ENCODE measurements around the gene EXOSC5. TPM values are rescaled to one million over a fixed set of nuclear protein-coding genes. Genes with fewer than 3 reads are reported as not detected.
A peak's percentile ranks its signal among the peaks of the same experiment; 100 is the strongest.
"Not testable (repeated sequence)": the region's sequence is repeated elsewhere in the genome, so short reads cannot be mapped to it uniquely, and the experiment has no call there.

The EXOSC5 gene
- total and polyA plus RNA-seq, 5 experiments from 2014 or later = 18.3 to 88.0 (median 69.0) TPM

GRCh38 chr19:41411100-41411967 lies 14.2 kb upstream of the EXOSC5 start:
- H3K27ac Mint-ChIP-seq = peak overlapping the region in 2 of 10 donors; percentile 9 to 31
- no peak overlapping the region for H3K4me3 Mint-ChIP-seq
- DNase-seq (no peak), ATAC-seq (no peak)
- H3K36me3 Mint-ChIP-seq = peaks cover 0 to 42% (median 4%) of the 10 kb centered on the region in 3 donors
- POLR2A ChIA-PET = no interaction called here
- H3K27me3 Mint-ChIP-seq = no peaks in the 10 kb centered on the region
- H3K9me3 Mint-ChIP-seq = no peaks in the 10 kb centered on the region
- H3K4me1 Mint-ChIP-seq = peaks cover 11 to 24% (median 16%) of the 10 kb centered on the region in 4 donors

- DNase-seq = no peak
- Mint-ChIP-seq H3K4me3 (no peak overlapping the region), H3K27ac (peak overlapping the region in 2 of 10 donors; percentile 31 to 67), H3K4me1 (peaks cover 11 to 26% (median 17%) of the 10 kb centered on the region in 4 donors), H3K36me3 (peaks cover 0 to 33% (median 4%) of the 10 kb centered on the region in 3 donors), H3K27me3 (no peaks in the 10 kb centered on the region), H3K9me3 (no peaks in the 10 kb centered on the region)
- ATAC-seq = no peak
- POLR2A ChIA-PET = interaction anchor here (0.7 kb wide), 1 partner anchor 14 kb away, joined by 3 read pairs; no protein-coding TSS in a partner anchor
Measured at GRCh38 chr19:41410336-41411054, 13.3 kb upstream of the EXOSC5 start.

GRCh38 chr19:41409288-41409687 lies 12.1 kb upstream of the EXOSC5 start:
- POLR2A ChIA-PET = interaction anchor here (1.1 kb wide), 1 partner anchor 8 kb away, joined by 4 read pairs; no protein-coding TSS in a partner anchor
- H3K27me3 Mint-ChIP-seq = no peaks in the 10 kb centered on the region
- H3K4me1 Mint-ChIP-seq = peaks cover 11 to 28% (median 18%) of the 10 kb centered on the region in 4 donors
- no peak overlapping the region for H3K4me3 Mint-ChIP-seq
- ATAC-seq (no peak), DNase-seq (no peak)
- peaks cover 0 to 28% (median 0%) of the 10 kb centered on the region in 3 donors for H3K36me3 Mint-ChIP-seq
- H3K9me3 Mint-ChIP-seq = no peaks in the 10 kb centered on the region
- peak overlapping the region in 4 of 10 donors; percentile 8 to 84 (median 46) for H3K27ac Mint-ChIP-seq

GRCh38 chr19:41408846-41409245 lies 11.7 kb upstream of the EXOSC5 start:
- not testable (repeated sequence) for H3K9me3 Mint-ChIP-seq, H3K27me3 Mint-ChIP-seq, ATAC-seq, H3K4me3 Mint-ChIP-seq, DNase-seq
- Mint-ChIP-seq H3K27ac (peak overlapping the region in 3 of 10 donors; percentile 39 to 89 (median 45)), H3K4me1 (peaks cover 11 to 30% (median 18%) of the 10 kb centered on the region in 4 donors), H3K36me3 (peaks cover 0 to 25% (median 0%) of the 10 kb centered on the region in 3 donors)
- POLR2A ChIA-PET = interaction anchor here (1.1 to 1.2 kb wide), 2 partner anchors 9 to 19 kb away, joined by 3 to 4 read pairs; no protein-coding TSS in a partner anchor

- H3K27ac Mint-ChIP-seq = peak overlapping the region in 1 of 10 donors; percentile 27
- H3K4me3 Mint-ChIP-seq = no peak overlapping the region
- ATAC-seq = no peak
- H3K4me1 Mint-ChIP-seq = peaks cover 11 to 32% (median 19%) of the 10 kb centered on the region in 4 donors
- H3K36me3 Mint-ChIP-seq = peaks cover 0 to 23% (median 0%) of the 10 kb centered on the region in 3 donors
- no peaks in the 10 kb centered on the region for H3K9me3 Mint-ChIP-seq
- H3K27me3 Mint-ChIP-seq = no peaks in the 10 kb centered on the region
- DNase-seq = no peak
- POLR2A ChIA-PET = interaction anchor here (1.1 to 1.2 kb wide), 2 partner anchors 9 to 20 kb away, joined by 3 to 4 read pairs; no protein-coding TSS in a partner anchor
Measured at GRCh38 chr19:41408256-41408655, 11.1 kb upstream of the EXOSC5 start.

GRCh38 chr19:41407271-41407670 lies 10.1 kb upstream of the EXOSC5 start:
- H3K4me1 Mint-ChIP-seq = peaks cover 11 to 36% (median 20%) of the 10 kb centered on the region in 4 donors
- peak overlapping the region in 5 of 10 donors; percentile 19 to 78 (median 41) for H3K27ac Mint-ChIP-seq
- H3K9me3 Mint-ChIP-seq = no peaks in the 10 kb centered on the region
- H3K36me3 Mint-ChIP-seq = peaks cover 0 to 21% (median 0%) of the 10 kb centered on the region in 3 donors
- POLR2A ChIA-PET = interaction anchor here (1.2 kb wide), 1 partner anchor 21 kb away, joined by 3 read pairs; no protein-coding TSS in a partner anchor
- DNase-seq (no peak), ATAC-seq (no peak)
- H3K4me3 Mint-ChIP-seq = no peak overlapping the region
- no peaks in the 10 kb centered on the region for H3K27me3 Mint-ChIP-seq

GRCh38 chr19:41405776-41406175 lies 8.6 kb upstream of the EXOSC5 start:
- H3K27me3 Mint-ChIP-seq = no peaks in the 10 kb centered on the region
- peaks cover 19 to 42% (median 23%) of the 10 kb centered on the region in 4 donors for H3K4me1 Mint-ChIP-seq
- H3K36me3 Mint-ChIP-seq = peaks cover 0 to 26% (median 0%) of the 10 kb centered on the region in 3 donors
- H3K4me3 Mint-ChIP-seq = no peak overlapping the region
- no peak for ATAC-seq
- no peak overlapping the region for H3K27ac Mint-ChIP-seq
- no peak for DNase-seq
- POLR2A ChIA-PET = interaction anchor here (0.5 to 0.6 kb wide), 2 partner anchors 11 to 680 kb away, joined by 3 to 4 read pairs; no protein-coding TSS in a partner anchor
- no peaks in the 10 kb centered on the region for H3K9me3 Mint-ChIP-seq

GRCh38 chr19:41403181-41403970 lies 6.2 kb upstream of the EXOSC5 start:
- ATAC-seq (no peak), DNase-seq (no peak)
- Mint-ChIP-seq H3K4me3 (no peak overlapping the region), H3K9me3 (no peaks in the 10 kb centered on the region), H3K36me3 (peaks cover 0 to 23% (median 0%) of the 10 kb centered on the region in 3 donors), H3K27me3 (no peaks in the 10 kb centered on the region), H3K27ac (peak overlapping the region in 4 of 10 donors; percentile 33 to 71 (median 44)), H3K4me1 (peaks cover 16 to 39% (median 24%) of the 10 kb centered on the region in 4 donors)
- POLR2A ChIA-PET = no interaction called here

GRCh38 chr19:41402010-41402409 lies 4.9 kb upstream of the EXOSC5 start:
- Mint-ChIP-seq H3K27ac (peak overlapping the region in 1 of 10 donors; percentile 67), H3K9me3 (no peaks in the 10 kb centered on the region), H3K36me3 (peaks cover 0 to 23% (median 0%) of the 10 kb centered on the region in 3 donors), H3K27me3 (peaks cover 0 to 2% (median 0%) of the 10 kb centered on the region in 5 donors), H3K4me3 (peak overlapping the region in 1 of 10 donors; percentile 8), H3K4me1 (peaks cover 25 to 45% (median 33%) of the 10 kb centered on the region in 4 donors)
- POLR2A ChIA-PET = no interaction called here
- DNase-seq (no peak), ATAC-seq (no peak)

- no peak overlapping the region for H3K27ac Mint-ChIP-seq
- peak overlapping the region in 1 of 10 donors; percentile 8 for H3K4me3 Mint-ChIP-seq
- peaks cover 25 to 46% (median 36%) of the 10 kb centered on the region in 4 donors for H3K4me1 Mint-ChIP-seq
- POLR2A ChIA-PET = no interaction called here
- H3K36me3 Mint-ChIP-seq = peaks cover 0 to 23% (median 0%) of the 10 kb centered on the region in 3 donors
- DNase-seq = no peak
- no peaks in the 10 kb centered on the region for H3K9me3 Mint-ChIP-seq
- H3K27me3 Mint-ChIP-seq = peaks cover 0 to 2% (median 0%) of the 10 kb centered on the region in 5 donors
- no peak for ATAC-seq
Measured at GRCh38 chr19:41401483-41401882, 4.3 kb upstream of the EXOSC5 start.

GRCh38 chr19:41399525-41399924 lies 2.4 kb upstream of the EXOSC5 start:
- peaks cover 32 to 57% (median 51%) of the 10 kb centered on the region in 4 donors for H3K4me1 Mint-ChIP-seq

More at GRCh38 chr19:41399525-41399924, 2.4 kb upstream of the EXOSC5 start:
- POLR2A ChIA-PET = interaction anchor here (0.6 kb wide), 2 partner anchors 24 to 43 kb away, joined by 3 to 4 read pairs; partner anchors contain the start of gene ERICH4
- Mint-ChIP-seq H3K27me3 (peaks cover 0 to 2% (median 0%) of the 10 kb centered on the region in 5 donors), H3K9me3 (no peaks in the 10 kb centered on the region), H3K27ac (peak overlapping the region in 7 of 10 donors; percentile 27 to 100 (median 57)), H3K4me3 (peak overlapping the region; percentile 28 to 98 (median 98)), H3K36me3 (peaks cover 0 to 24% (median 0%) of the 10 kb centered on the region in 3 donors)
- DNase-seq (no peak), ATAC-seq (no peak)
